ENCODE data around the gene CEP250. TPM values are rescaled to one million over a fixed set of nuclear protein-coding genes. Genes with fewer than 3 reads are reported as not detected.

Gene CEP250
- total RNA-seq, 1 donor from 2014 or later, result 74.1 TPM

DNA sequence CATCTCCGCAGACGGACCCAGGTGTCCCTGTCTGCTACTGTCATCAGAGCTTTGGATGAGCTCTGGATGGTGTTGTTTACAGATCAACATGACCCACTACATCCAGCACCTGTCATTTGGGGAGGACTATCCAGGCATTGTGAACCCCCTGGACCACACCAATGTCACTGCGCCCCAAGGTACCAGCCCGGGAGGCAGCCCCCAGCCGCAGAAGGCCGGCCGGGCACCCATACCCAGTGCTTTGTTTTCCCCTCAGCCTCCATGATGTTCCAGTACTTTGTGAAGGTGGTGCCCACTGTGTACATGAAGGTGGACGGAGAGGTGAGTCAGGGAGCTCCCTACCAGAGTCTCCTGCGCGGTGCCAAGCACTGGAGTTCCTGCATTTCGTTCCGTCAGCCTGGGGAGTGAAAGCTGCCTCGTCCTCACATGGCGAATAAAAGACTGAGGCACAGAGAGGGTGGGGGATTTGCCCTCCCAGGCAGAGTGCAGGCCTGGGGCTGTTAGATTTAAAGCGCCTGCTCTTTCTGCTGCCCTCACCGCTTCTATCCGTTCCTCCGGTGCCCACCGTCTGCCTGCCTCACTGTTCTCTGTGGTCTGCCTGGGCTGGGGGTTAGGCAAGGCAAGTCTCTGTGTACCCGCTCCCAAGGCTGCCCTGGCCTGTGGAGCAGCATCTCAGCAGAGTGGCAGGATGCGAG is 100.7 kb downstream of the CEP250 start:
- intact Hi-C loops (cut with micrococcal nuclease), result no loop called here

DNA sequence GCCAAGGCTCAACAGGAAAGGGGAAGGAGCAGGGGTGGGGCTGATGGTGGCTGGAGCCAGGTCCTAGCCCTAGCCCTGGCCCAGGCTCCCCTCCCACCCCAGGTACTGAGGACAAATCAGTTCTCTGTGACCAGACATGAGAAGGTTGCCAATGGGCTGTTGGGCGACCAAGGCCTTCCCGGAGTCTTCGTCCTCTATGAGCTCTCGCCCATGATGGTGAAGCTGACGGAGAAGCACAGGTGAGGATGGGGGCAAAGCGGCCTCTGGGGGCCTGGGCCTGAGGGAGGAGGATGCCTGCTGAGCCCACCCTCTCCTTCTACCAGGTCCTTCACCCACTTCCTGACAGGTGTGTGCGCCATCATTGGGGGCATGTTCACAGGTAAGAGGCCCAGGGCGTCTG is 101.5 kb downstream of the CEP250 start:
- intact Hi-C loops (cut with micrococcal nuclease), result no loop called here

DNA sequence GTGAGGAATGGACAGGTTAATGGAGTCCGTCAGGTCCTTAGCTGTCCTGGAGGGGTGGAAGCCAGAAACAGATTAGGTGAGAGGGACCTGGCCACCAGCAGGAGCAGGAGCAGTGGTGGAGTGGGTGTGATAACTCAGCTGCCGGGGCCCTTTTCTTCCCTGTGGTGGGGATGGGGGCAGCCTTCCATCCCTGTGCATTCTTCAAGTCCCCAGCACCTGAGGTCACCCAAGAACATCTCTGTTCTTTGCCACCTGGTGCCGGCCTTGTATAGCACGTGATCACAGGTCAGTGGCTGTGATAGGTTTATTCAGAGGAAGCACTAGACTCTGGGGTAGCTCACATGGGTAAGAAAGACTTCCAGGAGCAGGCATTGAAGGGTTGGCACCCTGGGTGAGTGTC is 103.1 kb downstream of the CEP250 start:
- intact Hi-C loops (cut with micrococcal nuclease), result no loop called here

DNA sequence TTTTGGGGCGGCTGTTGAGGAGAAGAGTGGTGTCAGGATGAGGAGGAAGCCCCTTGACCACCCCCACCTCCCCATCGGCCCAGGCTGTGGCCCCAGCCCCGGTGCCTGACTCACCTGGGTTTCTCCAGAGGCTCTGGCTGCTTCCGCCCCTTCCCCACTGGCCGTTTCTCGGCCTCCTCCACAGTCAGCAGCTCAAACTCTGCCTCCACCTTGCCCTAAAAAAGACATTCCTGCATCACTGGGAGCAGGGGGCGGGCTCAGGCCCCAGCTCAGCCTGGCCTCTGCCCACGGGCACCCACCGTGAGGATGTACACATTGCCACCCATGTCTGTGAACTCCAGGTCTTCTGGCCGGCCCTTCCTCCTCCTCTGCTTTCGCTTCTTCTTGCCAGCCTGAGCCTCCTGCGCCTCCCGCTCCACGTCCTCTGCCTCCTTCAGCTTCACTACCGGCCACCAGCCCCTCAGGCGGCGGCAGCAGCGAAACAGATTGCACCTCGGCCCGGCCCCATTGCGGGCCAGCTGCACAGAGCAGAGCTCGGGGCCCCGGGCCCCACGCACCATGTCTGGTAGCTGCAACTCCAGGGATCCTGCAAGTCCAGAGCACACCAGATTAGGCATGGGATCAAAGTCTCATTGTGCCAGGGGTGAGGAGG is 103.8 kb downstream of the CEP250 start:
- intact Hi-C loops (cut with micrococcal nuclease), result no loop called here

DNA sequence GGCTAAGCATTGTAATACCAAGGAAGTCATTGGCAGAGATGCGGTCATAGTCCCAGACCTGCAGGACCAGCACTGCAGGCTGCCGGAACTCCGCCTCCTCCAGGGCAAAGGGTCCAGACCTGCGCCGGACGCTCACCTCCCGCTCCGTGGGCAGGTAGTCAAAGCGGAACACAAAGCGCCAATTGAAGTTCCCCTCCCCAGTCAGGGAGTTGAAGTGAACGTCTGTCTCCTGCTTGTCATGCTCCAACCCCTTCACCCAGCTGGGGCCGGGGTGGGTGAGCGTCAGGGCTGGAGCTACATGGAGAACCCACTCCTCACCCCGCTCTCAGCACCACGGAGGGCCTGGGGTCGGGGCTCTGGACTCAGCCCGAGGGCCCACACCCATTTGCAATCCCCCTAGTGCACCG is 104.7 kb downstream of the CEP250 start:
- intact Hi-C loops (cut with micrococcal nuclease), result no loop called here

DNA sequence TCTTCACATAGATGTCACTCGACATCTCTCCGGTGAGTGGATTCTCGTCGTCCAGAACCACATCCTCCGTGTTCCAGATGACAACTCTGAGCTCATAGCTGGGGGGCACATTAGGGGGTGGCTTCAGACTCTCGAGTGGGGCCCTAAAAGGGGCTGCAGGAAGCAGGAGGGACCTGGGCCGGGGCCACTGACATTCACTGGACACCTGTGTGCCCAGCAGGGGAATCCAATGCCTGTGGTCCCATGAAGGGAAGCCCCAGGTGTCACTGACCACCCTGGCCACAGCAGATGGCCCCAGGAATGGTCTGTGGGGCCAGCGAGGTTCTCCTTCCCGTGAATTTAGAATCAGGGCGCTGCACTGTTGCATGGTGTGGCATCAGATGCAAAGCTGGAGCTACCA is 105.1 kb downstream of the CEP250 start:
- intact Hi-C loops (cut with micrococcal nuclease), result no loop called here

DNA sequence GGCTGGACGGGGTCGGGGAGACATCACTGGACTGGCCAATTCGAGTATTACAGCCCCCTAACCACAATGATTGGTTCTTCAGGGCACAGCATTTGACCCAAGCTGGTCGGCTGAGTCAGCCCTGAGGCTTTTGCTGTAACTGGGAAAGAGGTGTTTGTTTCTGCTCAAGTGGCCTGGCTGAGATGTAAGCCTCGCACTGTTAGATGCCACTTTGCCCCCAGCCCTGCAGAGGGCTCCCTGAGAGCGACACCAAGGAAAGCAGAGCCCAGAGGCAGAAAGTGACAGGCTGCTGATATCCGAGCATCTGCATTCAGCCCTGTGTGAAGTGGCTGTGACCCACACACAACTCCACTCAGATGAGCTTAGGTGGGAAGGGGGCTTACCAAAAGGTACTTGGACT is 105.9 kb downstream of the CEP250 start:
- intact Hi-C loops (cut with micrococcal nuclease), result no loop called here

DNA sequence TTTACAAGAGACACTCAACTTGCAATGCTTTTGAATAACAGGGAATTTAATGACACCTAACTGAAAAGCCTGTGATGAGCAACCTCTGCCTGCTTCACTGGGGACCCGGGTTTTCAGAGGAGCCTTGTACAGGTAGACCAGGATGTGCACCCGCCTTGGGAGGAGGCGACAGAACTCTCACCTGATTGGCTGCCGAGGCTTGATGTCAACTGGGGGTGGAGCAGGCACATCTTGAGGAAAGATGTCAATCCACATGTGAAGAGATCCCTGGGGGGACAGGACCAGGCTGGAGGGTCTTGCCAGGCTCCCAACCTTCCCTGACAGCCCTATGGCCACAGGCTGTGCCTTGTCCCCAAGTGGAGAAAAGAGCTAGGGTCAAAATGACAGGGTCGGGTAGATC is 106.3 kb downstream of the CEP250 start:
- intact Hi-C loops (cut with micrococcal nuclease), result no loop called here

DNA sequence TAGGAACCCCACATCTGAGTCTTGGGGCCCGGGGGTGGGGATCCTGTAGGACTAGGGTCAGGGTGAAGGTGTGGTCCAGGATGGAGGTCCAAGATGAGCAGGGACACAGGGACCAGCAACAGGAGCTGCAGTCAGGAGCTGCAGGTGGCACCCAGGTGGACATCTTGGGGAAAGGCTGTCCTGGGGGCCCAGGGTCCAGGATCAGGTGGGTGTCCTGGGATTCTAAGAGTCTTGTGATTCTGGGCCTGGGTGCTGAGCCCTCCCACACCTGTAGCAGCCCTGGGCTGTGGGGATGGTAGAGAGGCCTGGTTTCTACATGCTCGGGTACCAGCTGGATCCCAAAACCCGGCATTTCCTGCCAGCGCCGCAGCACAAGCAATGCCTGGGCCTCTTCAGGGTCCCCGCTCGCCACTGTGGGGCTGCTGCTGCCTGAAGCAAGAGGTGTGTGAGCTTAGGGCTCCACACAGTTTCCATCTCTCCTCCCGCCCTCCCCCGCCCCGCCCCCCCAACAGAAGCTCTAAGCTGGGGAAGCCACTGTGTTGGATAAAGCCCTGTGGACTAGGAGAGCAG is 107.2 kb downstream of the CEP250 start:
- intact Hi-C loops (cut with micrococcal nuclease), result no loop called here

DNA sequence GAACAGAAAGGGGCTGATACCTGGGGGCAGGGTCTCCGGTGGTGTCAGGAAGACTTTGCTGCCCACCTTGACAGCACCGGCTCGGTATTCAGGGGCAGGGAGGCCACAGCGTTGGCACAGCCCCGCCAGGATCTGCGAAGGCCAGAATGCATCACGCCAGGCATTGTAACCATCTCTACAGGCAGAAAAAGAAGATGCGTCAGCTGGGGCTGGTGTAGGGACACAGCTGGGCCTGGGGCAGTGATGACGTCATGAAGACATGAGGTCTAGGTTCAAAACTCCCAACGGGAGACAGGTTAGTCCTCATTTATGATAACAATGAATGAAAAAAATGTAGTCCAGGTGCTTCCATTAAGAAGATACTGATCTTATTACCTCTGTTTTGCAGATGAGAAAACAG is 108.4 kb downstream of the CEP250 start:
- intact Hi-C loops (cut with micrococcal nuclease), result no loop called here

DNA sequence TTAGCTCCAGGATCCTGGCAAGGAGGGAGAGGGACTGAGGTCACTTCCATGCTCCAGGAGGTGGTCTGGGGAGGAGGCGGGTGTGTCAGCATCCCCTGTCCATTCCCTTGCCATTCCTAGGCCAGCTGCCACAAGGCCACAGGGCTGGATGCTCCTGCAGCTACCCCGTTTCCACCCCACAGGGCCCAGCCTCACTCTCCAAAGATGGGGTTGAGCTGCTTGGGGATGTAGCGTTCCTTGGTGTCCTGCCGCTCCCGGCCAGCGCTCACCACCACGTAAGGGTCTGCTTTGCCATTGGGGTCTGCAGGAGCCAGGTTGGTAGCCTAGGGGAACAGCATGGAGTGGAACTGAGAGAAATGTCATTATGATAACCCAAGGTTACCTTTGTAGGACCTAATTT is 109.5 kb downstream of the CEP250 start:
- intact Hi-C loops (cut with micrococcal nuclease), result no loop called here

DNA sequence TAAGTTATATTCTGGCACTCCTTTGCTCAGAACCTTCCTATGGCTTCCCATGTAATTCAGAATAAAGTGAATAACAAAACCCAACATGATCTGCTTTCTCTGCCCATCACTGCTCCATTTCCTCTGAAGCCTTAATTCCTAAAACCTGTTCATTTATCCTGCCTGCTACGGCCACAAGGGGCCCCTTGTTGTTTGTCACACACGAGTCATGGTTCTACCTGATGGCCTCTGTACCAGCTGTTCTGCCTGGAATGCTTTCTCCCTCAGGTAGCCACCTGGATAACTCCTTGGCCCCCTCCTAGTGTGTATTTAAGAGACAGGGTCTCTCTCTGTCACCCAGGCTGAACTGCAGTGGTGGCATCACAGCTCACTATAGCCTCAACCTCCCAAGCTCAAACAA is 113.2 kb downstream of the CEP250 start:
- intact Hi-C loops (cut with micrococcal nuclease), result no loop called here

Other genes with a start within 250 kb of the CEP250 start
- 0.10 and 0.12 TPM in 2 replicates for gene MMP24, start 228.9 kb upstream of the CEP250 start, total RNA-seq
- gene MMP24OS, start 177.5 kb upstream of the CEP250 start, total RNA-seq, result 32.5 and 34.0 TPM in 2 replicates
- 115 and 118 TPM in 2 replicates for gene EIF6, start 170.8 kb upstream of the CEP250 start, total RNA-seq
- gene FAM83C, start 163.2 kb upstream of the CEP250 start, total RNA-seq, result not detected in 2 replicates
- gene UQCC1, start 43.6 kb upstream of the CEP250 start, total RNA-seq, result 43.6 and 59.8 TPM in 2 replicates
- gene GDF5, start 17.4 kb upstream of the CEP250 start, total RNA-seq, result 0.07 TPM in 1 of 2 replicates, not detected in the other
- gene C20orf173, start 74.1 kb downstream of the CEP250 start, total RNA-seq, result not detected in 2 replicates
- 140 and 149 TPM in 2 replicates for gene ERGIC3, start 86.5 kb downstream of the CEP250 start, total RNA-seq
- 2.6 and 2.9 TPM in 2 replicates for gene SPAG4, start 160.2 kb downstream of the CEP250 start, total RNA-seq
- 266 and 276 TPM in 2 replicates for gene CPNE1, start 209.3 kb downstream of the CEP250 start, total RNA-seq
- 127 TPM in 2 replicates for gene RBM12, start 209.3 kb downstream of the CEP250 start, total RNA-seq
- 25.0 and 27.6 TPM in 2 replicates for gene NFS1, start 243.8 kb downstream of the CEP250 start, total RNA-seq
- gene ROMO1, start 243.8 kb downstream of the CEP250 start, total RNA-seq, result 86.0 and 91.8 TPM in 2 replicates

All from T-helper 1 cell treated with Interleukin-12 subunit alpha and Interleukin-12 subunit beta and Interleukin-4 antibody, amounts not matched to agents 30 ng/mL and 1 ng/mL, for 36 hours (primary cell).